Type B pancreatic cell (in vitro differentiated cells): ENCODE data around the gene CHMP3. TPM values are rescaled to one million over a fixed set of nuclear protein-coding genes. Genes with fewer than 3 reads are reported as not detected.

Experiments used
- DNase-seq: peaks from one replicate; pipeline ENCODE4 v3.0.0; 2021; ENCODE audit warnings: mixed read lengths; ENCODE audit not compliant: unreplicated experiment; ENCODE audit errors: extremely low spot score
- H3K27ac Mint-ChIP-seq: 2 replicates; pipeline ENCODE4 v1.8.0; 2021; ENCODE audit warnings: mild to moderate bottlenecking, mixed read lengths
- H3K27me3 Mint-ChIP-seq: 2 replicates; pipeline ENCODE4 v1.8.0; 2021; ENCODE audit warnings: mixed read lengths
- H3K36me3 Mint-ChIP-seq: 2 replicates; pipeline ENCODE4 v1.8.0; 2021; ENCODE audit warnings: mixed read lengths
- H3K4me1 Mint-ChIP-seq: one replicate; pipeline ENCODE4 v1.8.0; 2021; ENCODE audit warnings: mixed read lengths; ENCODE audit not compliant: unreplicated experiment
- H3K4me3 Mint-ChIP-seq: 2 replicates; pipeline ENCODE4 v1.8.0; 2021; ENCODE audit warnings: mild to moderate bottlenecking, mixed read lengths
- H3K9me3 Mint-ChIP-seq: 2 replicates; pipeline ENCODE4 v1.8.0; 2021; ENCODE audit warnings: mixed read lengths
- CTCF ChIP-seq: fragments of 200-600 bp; sonication (generic); conservative IDR thresholded peaks from 2 replicates; pipeline ENCODE4 v1.5.0; 2021; ENCODE audit warnings: antibody characterized with exemption, mild to moderate bottlenecking
- total RNA-seq: library from RNA; stranded (reverse); gene quantifications from 2 replicates; pipeline ENCODE4 v1.2.1, GENCODE V29; 2021; ENCODE audit warnings: low replicate concordance

The CHMP3 gene
- total RNA-seq, 1 donor from 2014 or later, result 76.4 TPM

GRCh38 chr2:86492048-86492453 is 71.2 kb downstream of the CHMP3 start:
- no peaks in the 10 kb centered on the region for H3K4me1 Mint-ChIP-seq
- no peak for DNase-seq
- no peaks in the 10 kb centered on the region for H3K9me3 Mint-ChIP-seq
- H3K4me3 Mint-ChIP-seq, result no peak overlapping the region
- no peaks in the 10 kb centered on the region for H3K27me3 Mint-ChIP-seq
- H3K36me3 Mint-ChIP-seq, result peaks cover 65% of the 10 kb centered on the region
- no peak overlapping the region for H3K27ac Mint-ChIP-seq
- TF ChIP-seq CTCF, result no peak

- Mint-ChIP-seq H3K36me3 (peaks cover 60% of the 10 kb centered on the region), H3K27ac (no peak overlapping the region), H3K4me3 (no peak overlapping the region), H3K27me3 (no peaks in the 10 kb centered on the region), H3K9me3 (no peaks in the 10 kb centered on the region), H3K4me1 (no peaks in the 10 kb centered on the region)
- no peak for TF ChIP-seq CTCF
- no peak for DNase-seq
Observed at GRCh38 chr2:86491088-86491487, 72.2 kb downstream of the CHMP3 start.

GRCh38 chr2:86490245-86490644 is 73.0 kb downstream of the CHMP3 start:
- DNase-seq, result no peak
- Mint-ChIP-seq H3K27ac (no peak overlapping the region), H3K4me1 (no peaks in the 10 kb centered on the region), H3K27me3 (no peaks in the 10 kb centered on the region), H3K4me3 (no peak overlapping the region), H3K9me3 (no peaks in the 10 kb centered on the region), H3K36me3 (peaks cover 57% of the 10 kb centered on the region)
- TF ChIP-seq CTCF, result no peak

- Mint-ChIP-seq H3K9me3 (no peaks in the 10 kb centered on the region), H3K27ac (no peak overlapping the region), H3K4me3 (no peak overlapping the region), H3K27me3 (no peaks in the 10 kb centered on the region), H3K36me3 (peaks cover 58% of the 10 kb centered on the region), H3K4me1 (no peaks in the 10 kb centered on the region)
- no peak for TF ChIP-seq CTCF
- no peak for DNase-seq
Observed at GRCh38 chr2:86489542-86489941, 73.7 kb downstream of the CHMP3 start.

GRCh38 chr2:86488561-86489250 is 74.5 kb downstream of the CHMP3 start:
- no peaks in the 10 kb centered on the region for H3K27me3 Mint-ChIP-seq
- H3K4me3 Mint-ChIP-seq, result no peak overlapping the region
- H3K27ac Mint-ChIP-seq, result no peak overlapping the region
- no peaks in the 10 kb centered on the region for H3K9me3 Mint-ChIP-seq
- DNase-seq, result no peak
- H3K36me3 Mint-ChIP-seq, result peaks cover 60% of the 10 kb centered on the region
- no peaks in the 10 kb centered on the region for H3K4me1 Mint-ChIP-seq
- TF ChIP-seq CTCF, result no peak
